SK-N-MC (cell line): Measurements from ENCODE around the gene CPT1A.

Source experiments
- EZH2 ChIP-seq: fragments of 200-600 bp; sonication (generic); IDR thresholded peaks from one replicate; pipeline ENCODE4 v1.6.1; 2017; ENCODE audit warnings: antibody characterized with exemption
- POLR2AphosphoS5 ChIP-seq: IDR thresholded peaks from 2 replicates; pipeline ENCODE4 v1.6.1; 2012; ENCODE audit warnings: mild to moderate bottlenecking, low read depth, low read length, borderline replicate concordance

- TF ChIP-seq POLR2AphosphoS5 (no peak), EZH2 (no peak)
Measured at GRCh38 chr11:68804786-68805185, 36.9 kb downstream of the CPT1A start.
